Subcutaneous abdominal adipose tissue (tissue), 5 donors: ENCODE data around the gene DNAAF2.

Experiments used
- H3K27ac ChIP-seq: one replicate; pipeline ENCODE4 v1.7.0; 2013; ENCODE audit warnings: low read depth, mild to moderate bottlenecking, inconsistent platforms, low read length, moderate library complexity
- H3K27me3 ChIP-seq, 5 donors: one replicate each; pipeline ENCODE4 v1.7.0; 2013; ENCODE audit warnings: low read length in 5 of 5, inconsistent platforms in 1 of 5; ENCODE audit not compliant: control insufficient read depth in 5 of 5, insufficient read depth in 4 of 5
- H3K36me3 ChIP-seq, 5 donors: one replicate each; pipeline ENCODE4 v1.7.0; 2013; ENCODE audit warnings: low read length in 5 of 5; ENCODE audit not compliant: control insufficient read depth in 5 of 5, insufficient read depth in 5 of 5
- H3K4me1 ChIP-seq, 5 donors: one replicate each; pipeline ENCODE4 v1.7.0; 2013; ENCODE audit warnings: low read length in 5 of 5, mild to moderate bottlenecking in 3 of 5, moderate library complexity in 1 of 5; ENCODE audit not compliant: control insufficient read depth in 5 of 5, insufficient read depth in 5 of 5
- H3K4me3 ChIP-seq, 5 donors: one replicate each; pipeline ENCODE4 v1.7.0; 2013; ENCODE audit warnings: low read length in 5 of 5, low read depth in 1 of 5
- H3K9ac ChIP-seq, 5 donors: one replicate each; pipeline ENCODE4 v1.7.0; 2013; ENCODE audit warnings: low read length in 5 of 5, mild to moderate bottlenecking in 4 of 5, moderate library complexity in 3 of 5
- H3K9me3 ChIP-seq, 5 donors: one replicate each; pipeline ENCODE4 v1.7.0; 2013; ENCODE audit warnings: low read length in 5 of 5; ENCODE audit not compliant: control insufficient read depth in 5 of 5
- donor health status: healthy.
- donor health status: healthy.
- donor health status: healthy.
- donor health status: healthy.
- donor health status: healthy.

The DNAAF2 gene

DNA sequence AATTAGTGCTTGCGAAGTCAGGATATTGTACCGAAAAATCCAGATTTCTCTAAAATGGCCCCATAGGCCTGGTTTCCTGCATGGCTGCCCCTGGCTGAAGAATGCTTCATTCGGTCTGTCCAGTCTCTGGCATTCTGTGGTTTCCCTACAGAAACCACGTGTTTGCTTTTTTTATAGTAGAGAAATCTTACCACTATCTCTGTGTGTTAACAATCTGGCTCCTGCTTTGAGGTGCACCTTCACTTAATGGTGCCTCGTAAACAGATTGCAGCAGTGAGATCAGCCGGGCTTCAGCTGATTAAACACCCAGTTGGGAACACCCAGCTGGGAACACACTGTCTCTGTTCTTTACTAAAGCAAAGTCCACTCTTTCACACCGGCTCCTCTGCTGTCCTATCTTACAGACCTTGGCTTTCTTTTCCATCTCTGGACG lies 6.7 kb upstream of the DNAAF2 start:
- H3K36me3 ChIP-seq = peaks cover 0 to 9% (median 3%) of the 10 kb centered on the region in 5 donors
- peak overlapping the region in 2 of 5 donors; percentile 22 to 35 for H3K9ac ChIP-seq
- H3K9me3 ChIP-seq = no peaks in the 10 kb centered on the region
- H3K27me3 ChIP-seq = no peaks in the 10 kb centered on the region
- peaks cover 0 to 8% (median 0%) of the 10 kb centered on the region in 5 donors for H3K4me1 ChIP-seq
- no peak overlapping the region for H3K27ac ChIP-seq
- no peak overlapping the region for H3K4me3 ChIP-seq

DNA sequence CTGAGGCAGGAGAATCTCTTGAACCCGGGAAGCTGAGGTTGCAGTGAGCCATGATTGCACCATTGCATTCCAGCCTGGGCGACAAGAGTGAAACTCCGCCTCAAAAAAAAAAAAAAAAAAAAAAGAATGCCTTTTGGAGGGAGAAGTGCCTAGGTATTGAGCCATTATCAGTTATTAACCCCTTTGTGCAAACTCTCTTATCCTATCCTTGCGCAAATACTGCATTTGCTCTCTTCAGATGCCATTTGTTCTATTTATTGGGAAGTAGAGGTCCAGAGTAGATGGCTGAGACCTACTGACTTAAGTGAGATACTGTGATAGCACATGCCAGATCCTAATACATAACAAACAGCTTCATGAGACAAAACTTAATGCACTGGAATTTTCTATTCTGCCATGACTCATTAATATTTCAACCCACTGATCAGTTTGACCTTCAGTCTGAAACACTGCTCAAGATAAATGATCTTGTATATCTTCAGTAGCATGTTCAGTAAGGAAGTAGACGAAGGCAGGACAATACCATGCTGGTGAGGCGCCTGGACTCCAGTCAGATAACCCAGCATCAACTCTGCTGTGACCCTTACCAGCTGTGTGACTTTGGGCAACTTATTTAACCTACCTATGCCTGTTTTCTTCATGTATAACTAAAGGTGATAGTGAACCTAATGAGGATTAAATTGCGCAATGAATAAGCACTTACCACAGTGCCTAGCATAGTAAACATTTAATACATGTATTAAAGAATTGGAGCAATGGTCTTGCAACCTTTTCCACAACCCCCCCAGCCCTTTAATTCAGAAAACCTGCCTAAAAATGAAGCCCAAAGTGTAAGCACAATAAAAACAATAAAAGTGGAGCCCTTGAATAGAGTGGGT lies 5.7 kb upstream of the DNAAF2 start:
- H3K9ac ChIP-seq = no peak overlapping the region
- no peak overlapping the region for H3K27ac ChIP-seq
- peaks cover 0 to 17% (median 5%) of the 10 kb centered on the region in 5 donors for H3K4me1 ChIP-seq

DNA sequence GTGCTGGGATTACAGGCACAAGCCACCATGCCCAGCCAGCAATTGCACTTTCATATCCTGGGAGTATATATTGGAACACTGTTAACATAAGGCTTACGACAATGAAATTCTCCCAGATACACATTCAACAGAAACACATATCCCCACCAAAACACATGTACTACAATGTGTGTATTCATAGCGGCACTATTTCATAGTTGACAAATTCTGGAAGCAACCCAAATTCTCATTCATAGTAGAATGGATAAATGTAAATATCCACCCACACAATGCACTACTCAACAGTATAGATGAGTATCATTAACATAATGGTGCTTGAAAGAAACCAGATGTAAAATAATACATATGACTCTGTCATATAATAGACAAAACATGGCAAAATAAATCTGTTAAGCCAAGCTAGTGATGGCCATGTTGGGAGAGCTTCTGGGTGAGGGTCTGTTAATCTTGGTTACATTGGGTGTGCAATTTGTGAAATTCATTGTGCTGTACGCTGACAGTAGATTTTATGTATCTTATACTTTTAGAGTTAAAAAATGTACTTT lies 2.6 kb upstream of the DNAAF2 start:
- peaks cover 0 to 32% (median 22%) of the 10 kb centered on the region in 5 donors for H3K4me1 ChIP-seq
- H3K9ac ChIP-seq = no peak overlapping the region
- no peak overlapping the region for H3K4me3 ChIP-seq
- H3K27me3 ChIP-seq = no peaks in the 10 kb centered on the region
- H3K27ac ChIP-seq = no peak overlapping the region
- no peaks in the 10 kb centered on the region for H3K9me3 ChIP-seq
- peaks cover 0 to 9% (median 3%) of the 10 kb centered on the region in 5 donors for H3K36me3 ChIP-seq

More for the DNA sequence above, 5.7 kb upstream of the DNAAF2 start:
- Histone ChIP-seq H3K27me3 (no peaks in the 10 kb centered on the region), H3K36me3 (peaks cover 0 to 9% (median 3%) of the 10 kb centered on the region in 5 donors), H3K4me3 (no peak overlapping the region), H3K9me3 (no peaks in the 10 kb centered on the region)

DNA sequence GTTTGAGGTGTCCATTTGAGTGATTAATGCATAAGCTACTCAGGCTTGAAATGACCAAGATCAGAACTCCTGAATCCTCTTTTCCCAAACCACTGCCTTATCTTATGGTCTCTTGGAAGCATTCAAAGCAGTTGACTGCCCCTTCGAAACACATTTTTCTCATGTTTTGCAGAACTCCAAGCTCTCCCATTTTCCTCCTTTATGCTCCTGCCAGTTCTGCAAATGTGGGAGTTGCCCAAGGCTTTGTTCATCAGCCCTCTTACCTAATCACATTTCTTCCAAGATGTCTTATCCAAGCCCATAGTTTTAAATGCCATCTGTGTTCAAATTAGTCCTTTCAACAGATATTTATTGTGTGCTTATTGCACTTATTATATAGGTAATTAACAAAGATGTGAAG lies 1.8 kb upstream of the DNAAF2 start:
- H3K9me3 ChIP-seq = no peaks in the 10 kb centered on the region
- peaks cover 0 to 36% (median 27%) of the 10 kb centered on the region in 5 donors for H3K4me1 ChIP-seq

DNA sequence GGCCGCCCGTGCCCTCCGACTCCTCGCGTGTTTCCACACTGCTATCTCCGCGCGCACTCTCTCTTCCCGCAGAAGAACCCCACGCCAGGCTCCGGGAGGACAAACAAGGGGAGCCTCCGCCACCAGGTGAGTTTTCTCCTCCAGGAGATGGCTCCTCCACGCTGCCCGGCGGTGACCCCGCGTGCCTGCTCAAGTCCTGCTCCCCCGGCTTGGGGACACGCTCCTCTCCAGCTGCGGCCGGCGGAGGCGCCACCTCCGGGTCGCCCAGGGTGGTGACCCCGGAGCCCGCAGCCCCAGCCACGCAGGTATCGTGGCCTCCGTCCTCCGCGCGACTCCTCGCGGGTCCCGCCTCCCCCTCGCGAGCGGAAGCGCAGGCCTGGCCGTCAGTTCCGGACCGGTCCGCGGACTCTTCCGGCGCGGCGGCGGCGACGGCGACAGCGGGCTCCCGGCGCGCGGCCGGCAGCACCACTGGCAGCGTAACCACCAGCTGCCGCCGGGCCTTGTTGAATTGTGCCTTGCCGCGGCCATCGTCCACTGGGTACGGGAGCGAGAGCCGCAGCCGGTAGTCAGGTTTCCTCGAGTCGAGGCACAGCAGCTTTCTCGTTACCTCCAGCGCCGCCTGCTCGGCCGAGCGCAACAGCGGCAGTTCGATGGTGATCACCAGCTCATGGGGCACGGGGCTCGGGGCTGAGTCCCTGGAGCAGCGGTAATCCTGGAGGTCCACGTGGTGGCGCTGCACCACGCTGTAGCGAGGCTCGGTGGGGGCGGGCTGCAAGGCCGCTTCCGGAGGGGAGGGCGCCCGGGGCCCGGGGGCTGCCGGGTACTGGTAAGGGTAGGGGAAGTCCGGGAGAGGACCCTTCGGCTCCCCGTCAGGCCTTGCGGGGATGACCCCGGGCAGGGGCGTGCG lies 1.2 kb downstream of the DNAAF2 start:
- Histone ChIP-seq H3K27me3 (no peaks in the 10 kb centered on the region), H3K4me1 (peaks cover 0 to 42% (median 31%) of the 10 kb centered on the region in 5 donors), H3K27ac (peak overlapping the region; percentile 89), H3K9ac (peak overlapping the region; percentile 79 to 93 (median 90)), H3K9me3 (no peaks in the 10 kb centered on the region), H3K36me3 (peaks cover 0 to 7% (median 3%) of the 10 kb centered on the region in 5 donors), H3K4me3 (peak overlapping the region; percentile 86 to 98 (median 91))

More for the DNA sequence above, 1.8 kb upstream of the DNAAF2 start:
- peaks cover 0 to 9% (median 3%) of the 10 kb centered on the region in 5 donors for H3K36me3 ChIP-seq
- H3K9ac ChIP-seq = no peak overlapping the region
- no peak overlapping the region for H3K4me3 ChIP-seq
- no peak overlapping the region for H3K27ac ChIP-seq
- no peaks in the 10 kb centered on the region for H3K27me3 ChIP-seq

DNA sequence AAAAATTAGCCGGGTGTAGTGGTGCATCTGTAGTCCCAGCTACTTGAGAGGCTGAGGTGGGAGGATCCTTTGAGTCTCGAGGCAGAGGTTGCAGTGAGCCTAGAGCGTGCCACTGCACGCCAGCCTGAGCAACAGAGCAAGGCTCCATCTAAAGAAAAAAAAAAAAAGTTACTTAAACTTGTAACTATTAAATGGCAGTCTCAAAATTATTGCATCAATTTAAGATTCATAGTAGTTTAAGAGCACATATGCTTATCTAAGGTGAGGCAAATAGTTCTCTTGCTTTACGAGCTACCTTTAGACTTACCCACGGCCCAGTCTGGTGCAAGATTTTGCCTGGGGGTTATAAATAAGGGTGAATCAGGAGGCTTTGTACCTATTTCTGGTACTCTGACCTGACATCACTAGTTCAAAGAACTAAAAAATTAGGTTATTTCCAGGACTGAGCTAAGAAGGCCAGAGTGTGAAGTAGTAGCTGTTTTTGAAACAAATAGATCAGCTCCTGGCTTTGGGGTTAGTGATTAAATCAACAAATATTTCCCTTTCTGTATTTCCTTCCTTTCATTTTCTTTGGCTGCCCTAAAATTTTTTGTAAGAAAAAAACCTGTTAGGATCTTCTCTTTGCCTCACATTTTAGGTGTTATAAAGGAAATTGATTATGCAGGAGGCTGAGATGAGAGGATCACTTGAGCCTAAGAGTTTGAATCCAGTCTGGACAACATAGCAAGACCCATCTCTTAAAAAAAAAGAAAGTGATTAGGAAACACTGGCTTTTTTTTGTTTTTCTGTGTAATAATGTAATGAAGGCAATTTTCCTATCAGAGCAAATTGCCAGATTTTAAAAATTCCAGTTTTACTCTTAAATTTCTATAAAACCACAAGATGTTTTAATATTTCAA lies 10.9 kb downstream of the DNAAF2 start:
- peak overlapping the region; percentile 75 for H3K27ac ChIP-seq
- no peak overlapping the region for H3K4me3 ChIP-seq
- no peaks in the 10 kb centered on the region for H3K27me3 ChIP-seq
- peak overlapping the region in 1 of 5 donors; percentile 20 for H3K9ac ChIP-seq
- H3K4me1 ChIP-seq = peaks cover 4 to 42% (median 39%) of the 10 kb centered on the region in 5 donors
- H3K9me3 ChIP-seq = no peaks in the 10 kb centered on the region
- H3K36me3 ChIP-seq = peaks cover 0 to 2% (median 0%) of the 10 kb centered on the region in 5 donors

DNA sequence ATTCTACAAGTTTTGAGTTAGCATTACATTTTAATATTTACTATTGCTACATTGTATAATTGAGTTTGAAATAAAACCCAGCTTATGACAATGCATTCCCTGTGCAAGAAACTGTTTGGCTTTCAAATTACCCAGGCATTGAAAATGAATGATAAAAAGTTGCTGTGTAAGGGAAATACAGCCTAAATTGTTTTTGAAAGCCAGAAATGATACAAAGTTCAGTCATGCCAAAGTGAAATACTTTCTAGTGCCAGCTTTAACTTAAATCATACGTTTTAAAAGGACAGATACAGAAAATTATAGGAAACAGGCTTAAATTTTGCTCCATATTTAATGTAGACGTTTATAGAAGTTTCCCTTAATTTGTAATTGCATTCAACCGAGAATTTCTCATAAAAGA lies 11.7 kb downstream of the DNAAF2 start:
- Histone ChIP-seq H3K27me3 (no peaks in the 10 kb centered on the region), H3K9me3 (no peaks in the 10 kb centered on the region), H3K36me3 (peaks cover under 1 to 6% (median 2%) of the 10 kb centered on the region in 5 donors), H3K9ac (peak overlapping the region in 4 of 5 donors; percentile 10 to 97 (median 38)), H3K27ac (peak overlapping the region; percentile 75), H3K4me3 (peak overlapping the region in 2 of 5 donors; percentile 9 to 24), H3K4me1 (peaks cover 4 to 46% (median 41%) of the 10 kb centered on the region in 5 donors)

DNA sequence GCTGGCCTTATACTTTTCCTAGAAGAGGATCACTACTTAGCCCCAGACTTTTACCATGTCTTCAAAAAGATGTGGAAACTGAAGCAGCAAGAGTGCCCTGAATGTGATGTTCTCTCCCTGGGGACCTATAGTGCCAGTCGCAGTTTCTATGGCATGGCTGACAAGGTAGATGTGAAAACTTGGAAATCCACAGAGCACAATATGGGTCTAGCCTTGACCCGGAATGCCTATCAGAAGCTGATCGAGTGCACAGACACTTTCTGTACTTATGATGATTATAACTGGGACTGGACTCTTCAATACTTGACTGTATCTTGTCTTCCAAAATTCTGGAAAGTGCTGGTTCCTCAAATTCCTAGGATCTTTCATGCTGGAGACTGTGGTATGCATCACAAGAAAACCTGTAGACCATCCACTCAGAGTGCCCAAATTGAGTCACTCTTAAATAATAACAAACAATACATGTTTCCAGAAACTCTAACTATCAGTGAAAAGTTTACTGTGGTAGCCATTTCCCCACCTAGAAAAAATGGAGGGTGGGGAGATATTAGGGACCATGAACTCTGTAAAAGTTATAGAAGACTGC lies 12.9 kb downstream of the DNAAF2 start:
- Histone ChIP-seq H3K4me1 (peaks cover 4 to 46% (median 44%) of the 10 kb centered on the region in 5 donors), H3K4me3 (peak overlapping the region; percentile 72 to 97 (median 89)), H3K36me3 (peaks cover 3 to 19% (median 10%) of the 10 kb centered on the region in 5 donors), H3K9me3 (no peaks in the 10 kb centered on the region), H3K9ac (peak overlapping the region in 4 of 5 donors; percentile 94 to 99 (median 96)), H3K27ac (peak overlapping the region; percentile 75), H3K27me3 (no peaks in the 10 kb centered on the region)
